22Rv1 (cell line): ENCODE data around the gene CACNA1C.

Experiments
- ZFX ChIP-seq: fragments of 450-650 bp; IDR thresholded peaks from 2 replicates; pipeline ENCODE4 v1.6.1; 2017; ENCODE audit warnings: antibody characterized with exemption, borderline replicate concordance
- TF ChIP-seq, protein P1 (sequence below): fragments of 450-650 bp; IDR thresholded peaks from 2 replicates; pipeline ENCODE4 v1.5.1; 2017; ENCODE audit warnings: mild to moderate bottlenecking

- TF ChIP-seq, protein P1, sequence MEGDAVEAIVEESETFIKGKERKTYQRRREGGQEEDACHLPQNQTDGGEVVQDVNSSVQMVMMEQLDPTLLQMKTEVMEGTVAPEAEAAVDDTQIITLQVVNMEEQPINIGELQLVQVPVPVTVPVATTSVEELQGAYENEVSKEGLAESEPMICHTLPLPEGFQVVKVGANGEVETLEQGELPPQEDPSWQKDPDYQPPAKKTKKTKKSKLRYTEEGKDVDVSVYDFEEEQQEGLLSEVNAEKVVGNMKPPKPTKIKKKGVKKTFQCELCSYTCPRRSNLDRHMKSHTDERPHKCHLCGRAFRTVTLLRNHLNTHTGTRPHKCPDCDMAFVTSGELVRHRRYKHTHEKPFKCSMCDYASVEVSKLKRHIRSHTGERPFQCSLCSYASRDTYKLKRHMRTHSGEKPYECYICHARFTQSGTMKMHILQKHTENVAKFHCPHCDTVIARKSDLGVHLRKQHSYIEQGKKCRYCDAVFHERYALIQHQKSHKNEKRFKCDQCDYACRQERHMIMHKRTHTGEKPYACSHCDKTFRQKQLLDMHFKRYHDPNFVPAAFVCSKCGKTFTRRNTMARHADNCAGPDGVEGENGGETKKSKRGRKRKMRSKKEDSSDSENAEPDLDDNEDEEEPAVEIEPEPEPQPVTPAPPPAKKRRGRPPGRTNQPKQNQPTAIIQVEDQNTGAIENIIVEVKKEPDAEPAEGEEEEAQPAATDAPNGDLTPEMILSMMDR = no peak
- TF ChIP-seq ZFX = no peak
These were observed 270.9 kb downstream of the CACNA1C start for GRCh38 chr12:2323532-2324255.
